Epidermal melanocyte (primary cell): Measurements from ENCODE around the gene TANGO2.

ENCODE experiments used
- DNase-seq: peaks from one replicate; pipeline ENCODE4 v3.0.0; 2011; ENCODE audit warnings: low spot score; ENCODE audit not compliant: insufficient read length

The TANGO2 gene, protein sequence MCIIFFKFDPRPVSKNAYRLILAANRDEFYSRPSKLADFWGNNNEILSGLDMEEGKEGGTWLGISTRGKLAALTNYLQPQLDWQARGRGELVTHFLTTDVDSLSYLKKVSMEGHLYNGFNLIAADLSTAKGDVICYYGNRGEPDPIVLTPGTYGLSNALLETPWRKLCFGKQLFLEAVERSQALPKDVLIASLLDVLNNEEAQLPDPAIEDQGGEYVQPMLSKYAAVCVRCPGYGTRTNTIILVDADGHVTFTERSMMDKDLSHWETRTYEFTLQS

DNA sequence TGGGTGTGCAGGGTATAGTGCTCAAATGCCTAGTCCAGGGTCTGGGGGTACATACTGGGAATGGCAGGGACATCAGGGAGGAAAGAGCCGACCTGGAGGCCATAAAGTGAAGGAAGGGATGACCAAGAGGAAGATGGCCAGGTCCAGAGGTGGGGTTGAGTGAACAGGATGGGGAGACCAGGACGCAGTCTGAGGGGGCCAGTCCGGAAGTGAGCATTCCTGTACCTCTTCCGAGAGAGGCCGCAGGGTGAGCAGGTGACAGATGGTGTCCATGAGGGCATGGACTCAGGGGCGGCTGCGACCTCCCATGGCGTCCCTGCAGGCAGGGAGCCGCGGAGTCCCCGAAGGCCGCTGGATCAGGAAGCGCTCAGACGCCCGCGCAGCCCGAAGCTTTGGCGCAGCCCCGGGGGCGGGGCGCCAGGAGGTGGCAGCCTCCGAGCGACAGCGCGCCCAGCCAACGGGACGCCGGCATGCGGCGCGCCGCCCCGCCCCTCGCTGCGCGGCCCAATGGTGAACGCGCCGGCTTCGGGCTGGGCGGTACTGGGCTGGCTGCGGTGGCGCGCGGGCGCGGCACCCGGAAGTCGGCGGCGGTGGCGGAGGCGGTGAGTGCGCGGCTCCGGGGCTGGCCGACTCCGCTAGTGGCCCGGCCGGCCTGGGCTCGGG lies at the start of gene TANGO2:
Gene TANGO2 (plus strand): TSS at position 578 of the 663 bp plus-strand sequence. CDS start 15,689 bp downstream, outside the sequence.
- DNase-seq: peak; percentile 91

DNA sequence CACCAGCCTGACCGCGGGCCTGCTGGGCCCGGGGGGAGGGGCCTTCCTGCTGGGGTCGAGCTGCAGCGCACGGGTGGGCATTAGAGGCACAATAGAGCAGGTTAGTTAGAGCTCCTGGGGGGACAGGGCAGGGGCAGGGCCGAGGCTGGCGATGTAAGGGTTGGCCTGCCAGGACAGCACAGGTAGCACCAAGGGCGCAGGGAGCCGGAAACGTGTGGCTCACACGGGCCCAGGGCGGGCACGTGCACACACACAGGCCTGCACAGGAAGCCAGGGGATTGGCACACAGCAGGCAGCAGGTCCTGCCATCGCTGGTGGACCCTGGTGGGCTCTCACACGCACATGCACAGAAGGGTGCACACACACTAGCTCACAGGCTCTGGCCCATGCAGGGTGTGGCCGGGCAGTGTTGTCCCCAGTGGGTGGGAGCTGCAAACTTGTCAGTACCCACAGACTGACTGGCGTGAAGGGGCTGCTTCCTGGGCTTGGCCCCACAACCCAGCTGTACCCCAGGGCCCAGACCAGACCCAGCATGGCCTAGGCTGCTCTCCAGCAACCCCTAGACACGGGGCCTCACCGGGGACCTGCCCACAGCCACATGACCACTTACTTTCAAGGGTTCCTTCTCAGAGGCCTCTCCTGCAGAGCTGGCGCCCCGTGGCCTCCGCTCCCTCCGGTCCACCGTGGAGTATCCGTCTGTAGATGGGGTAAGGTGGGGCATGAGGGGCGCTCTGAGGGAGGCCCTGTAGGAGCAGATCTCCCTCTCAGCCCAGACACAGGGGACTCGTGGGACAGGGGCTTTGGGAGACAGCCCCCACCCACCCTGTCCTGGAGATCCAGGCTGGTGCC lies 49.4 kb upstream of the TANGO2 start:
- DNase-seq: no peak

DNA sequence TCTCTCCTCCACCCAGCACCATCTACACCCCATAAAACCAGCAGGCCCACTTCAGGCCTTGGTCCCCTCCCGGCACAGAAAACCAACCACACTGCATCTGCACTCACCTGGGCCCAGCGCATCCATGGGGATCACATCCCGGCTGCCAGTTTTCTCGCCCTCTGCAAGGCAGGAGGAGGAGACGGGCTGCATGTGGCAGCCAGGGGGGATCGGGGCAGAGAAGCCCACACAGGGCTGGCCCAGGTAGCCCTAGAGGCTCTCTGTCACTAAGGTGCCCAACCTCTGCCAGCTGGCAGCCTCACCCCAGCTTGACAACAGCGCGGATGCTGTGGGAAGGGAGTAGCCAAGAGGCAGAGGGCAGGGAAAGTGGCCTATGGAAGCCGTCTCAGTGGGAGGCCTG lies 48.7 kb upstream of the TANGO2 start:
- no peak for DNase-seq

DNA sequence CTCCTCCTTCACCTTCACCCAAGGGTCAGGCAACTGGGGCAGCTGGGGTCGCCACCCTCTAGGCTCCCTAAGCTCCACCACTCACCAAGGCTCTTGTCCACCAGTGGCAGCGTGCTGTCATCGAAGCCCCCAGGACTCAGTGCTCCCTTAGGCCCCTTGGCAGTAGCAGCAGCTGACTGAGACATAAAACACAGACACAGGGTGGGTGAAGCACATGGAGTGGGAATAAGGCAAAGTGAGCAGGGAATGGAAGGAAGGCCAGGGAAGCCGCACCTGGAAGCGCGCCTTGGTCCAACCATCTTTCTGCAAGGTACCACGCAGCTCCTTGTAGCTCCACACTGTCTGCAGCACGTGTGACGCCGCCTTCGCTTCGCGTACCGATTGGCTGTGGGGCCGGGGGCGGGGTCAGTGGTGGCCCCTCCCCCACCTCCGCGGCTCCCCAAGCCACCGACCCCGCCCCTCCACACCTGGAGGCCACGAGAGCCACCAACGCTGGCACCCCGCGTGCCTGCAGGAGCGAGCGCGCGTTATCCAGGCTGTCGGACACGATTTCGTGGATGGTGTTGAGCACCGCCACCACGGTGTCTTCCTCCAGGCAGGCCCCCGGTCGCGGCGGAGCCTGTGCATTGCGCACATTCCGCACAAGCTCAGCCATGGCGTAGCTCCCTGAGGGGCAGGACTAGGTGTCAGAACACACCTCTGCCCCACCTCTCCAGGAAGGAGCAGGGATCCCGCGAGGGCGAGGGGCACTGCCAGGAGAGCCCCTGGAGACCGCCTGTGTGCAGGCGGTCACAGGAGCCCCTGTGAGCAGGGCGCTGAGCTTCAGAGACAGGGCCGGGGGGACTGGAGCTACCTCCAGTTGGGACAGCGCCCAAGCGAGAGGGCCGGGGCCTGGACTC lies 48.0 kb upstream of the TANGO2 start:
- no peak for DNase-seq

DNA sequence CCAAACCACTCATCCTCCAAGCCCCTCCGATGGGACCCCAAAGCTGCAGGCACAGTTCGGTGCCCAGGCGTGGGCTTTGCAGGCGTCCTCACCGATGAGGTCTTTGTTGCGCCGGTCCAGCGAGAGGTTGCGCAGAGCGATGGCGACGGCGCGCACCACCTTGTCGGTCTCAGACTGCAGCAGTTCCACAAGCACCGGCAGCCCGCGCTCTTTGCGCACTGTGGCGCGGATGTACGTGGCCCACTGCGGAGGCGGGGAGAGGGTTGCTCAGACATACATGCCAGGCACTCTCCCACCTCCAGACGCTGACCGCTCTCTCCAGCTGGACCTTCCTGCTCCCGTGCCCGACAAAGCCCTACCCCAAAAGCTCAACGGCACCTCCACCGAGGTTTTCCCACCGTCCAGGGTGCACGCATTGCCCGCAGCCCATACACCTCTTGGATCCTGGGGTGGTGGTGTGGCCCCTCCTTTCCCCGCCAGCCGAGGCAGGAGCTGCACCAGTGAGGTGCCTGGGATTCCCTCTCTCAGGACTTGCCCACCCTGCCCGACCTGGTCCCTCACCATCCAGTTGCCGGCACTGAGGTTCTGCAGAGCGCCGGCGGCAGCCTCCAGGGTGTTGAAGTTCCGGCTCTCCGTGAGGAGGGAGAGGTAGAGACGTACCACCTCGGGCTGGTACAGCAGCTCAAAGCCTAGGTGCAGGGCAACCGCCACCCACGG lies 47.2 kb upstream of the TANGO2 start:
- no peak for DNase-seq

DNA sequence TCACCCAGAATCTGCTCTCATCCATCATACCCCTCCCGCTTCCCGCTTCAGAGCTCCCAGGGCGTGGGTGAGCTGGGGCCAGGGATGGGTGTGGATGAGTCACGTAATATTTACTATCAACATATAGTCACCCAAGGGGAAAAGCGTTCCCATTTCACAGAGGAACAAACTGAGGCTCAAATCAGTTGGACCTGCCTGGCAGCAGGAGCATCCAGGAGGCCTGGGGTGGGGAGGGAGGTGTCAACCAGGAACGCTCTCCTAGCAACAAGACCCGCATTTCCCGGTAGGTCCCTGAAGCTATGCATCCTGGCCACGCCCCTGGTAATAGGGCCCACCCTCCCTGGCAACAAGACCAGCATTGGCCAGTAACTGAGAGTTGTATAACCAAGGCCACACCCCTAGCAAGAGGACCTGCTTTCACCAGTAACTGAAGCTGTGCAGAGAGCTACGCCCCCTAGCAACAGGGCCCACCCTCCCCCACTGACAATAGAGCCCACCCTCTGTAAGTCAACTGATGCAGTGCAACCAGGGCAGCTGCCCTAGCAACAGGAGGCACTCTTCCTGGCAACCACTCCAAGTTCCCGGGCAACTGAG lies 46.5 kb upstream of the TANGO2 start:
- peak; percentile 70 for DNase-seq

DNA sequence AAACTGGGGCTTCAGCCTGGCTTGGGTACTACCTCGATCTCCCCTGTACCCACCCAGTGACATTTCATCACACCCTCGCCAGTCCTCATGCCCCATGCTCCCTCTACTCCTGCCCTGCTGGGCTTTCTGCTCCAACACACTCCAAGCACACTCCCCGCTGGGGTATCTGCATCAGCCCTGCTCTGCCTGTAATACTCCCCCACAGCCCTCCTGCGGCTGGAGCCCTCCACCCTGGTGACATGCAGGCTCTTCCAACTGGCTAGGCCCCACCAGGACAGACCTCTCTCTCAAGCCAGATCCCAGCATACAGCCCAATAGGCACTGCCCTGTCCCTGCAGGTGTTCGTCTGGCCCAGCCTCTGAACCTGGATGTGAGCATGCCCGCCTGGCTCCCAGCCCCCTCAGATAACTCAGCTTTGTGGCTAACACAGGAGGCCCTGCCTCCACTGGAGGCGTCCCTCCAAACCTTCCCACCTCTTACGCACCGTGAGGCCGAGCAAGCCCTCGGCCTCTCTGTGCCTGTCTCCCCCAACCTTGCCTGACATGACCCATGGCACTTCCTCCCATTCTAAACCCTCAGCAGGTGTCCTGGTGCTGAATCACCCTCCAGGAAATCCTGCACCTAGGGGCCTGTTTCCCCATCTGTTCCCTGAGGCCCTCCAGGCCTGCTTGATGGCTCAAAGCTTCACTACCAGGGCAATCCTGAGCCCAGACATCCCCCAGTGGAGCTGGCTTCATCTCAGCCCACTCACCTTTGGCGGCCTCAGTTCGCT lies 45.8 kb upstream of the TANGO2 start:
- DNase-seq: no peak

DNA sequence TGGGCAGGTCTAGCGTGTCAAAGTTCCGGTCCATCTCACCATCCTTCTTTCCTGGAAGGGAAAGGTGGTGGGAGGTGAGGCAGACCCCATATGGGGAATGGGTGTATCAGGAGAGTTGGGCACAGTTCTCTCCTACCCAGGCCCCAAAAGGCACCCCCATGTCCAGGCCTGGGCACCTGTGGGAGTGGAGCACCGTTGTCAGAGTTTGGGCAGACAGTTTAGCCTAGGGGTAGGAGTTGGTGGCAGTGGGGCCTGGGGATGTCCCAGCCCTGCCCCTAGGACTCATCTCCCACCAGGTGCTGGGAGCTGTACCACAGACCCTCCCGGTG lies 45.2 kb upstream of the TANGO2 start:
- DNase-seq: no peak

DNA sequence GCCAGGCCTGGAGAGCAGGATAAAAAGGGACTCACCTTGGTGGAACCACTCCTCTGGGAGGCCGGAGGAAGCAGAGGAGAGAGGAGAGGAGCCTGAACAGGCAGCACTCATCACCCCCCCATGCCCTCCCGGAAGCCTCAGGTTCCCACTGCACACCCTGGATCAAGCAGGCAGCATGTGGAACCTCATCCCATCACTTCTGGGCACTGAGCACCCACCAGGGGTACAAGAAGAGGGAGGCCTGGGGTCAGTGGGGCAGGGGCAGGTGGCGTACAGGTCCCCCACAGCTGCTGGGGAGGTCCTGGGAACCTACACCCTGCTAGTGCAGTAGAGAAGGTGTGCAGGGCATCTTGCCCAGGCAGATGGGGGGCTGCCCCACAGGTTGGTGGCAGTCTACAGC lies 44.2 kb upstream of the TANGO2 start:
- no peak for DNase-seq

DNA sequence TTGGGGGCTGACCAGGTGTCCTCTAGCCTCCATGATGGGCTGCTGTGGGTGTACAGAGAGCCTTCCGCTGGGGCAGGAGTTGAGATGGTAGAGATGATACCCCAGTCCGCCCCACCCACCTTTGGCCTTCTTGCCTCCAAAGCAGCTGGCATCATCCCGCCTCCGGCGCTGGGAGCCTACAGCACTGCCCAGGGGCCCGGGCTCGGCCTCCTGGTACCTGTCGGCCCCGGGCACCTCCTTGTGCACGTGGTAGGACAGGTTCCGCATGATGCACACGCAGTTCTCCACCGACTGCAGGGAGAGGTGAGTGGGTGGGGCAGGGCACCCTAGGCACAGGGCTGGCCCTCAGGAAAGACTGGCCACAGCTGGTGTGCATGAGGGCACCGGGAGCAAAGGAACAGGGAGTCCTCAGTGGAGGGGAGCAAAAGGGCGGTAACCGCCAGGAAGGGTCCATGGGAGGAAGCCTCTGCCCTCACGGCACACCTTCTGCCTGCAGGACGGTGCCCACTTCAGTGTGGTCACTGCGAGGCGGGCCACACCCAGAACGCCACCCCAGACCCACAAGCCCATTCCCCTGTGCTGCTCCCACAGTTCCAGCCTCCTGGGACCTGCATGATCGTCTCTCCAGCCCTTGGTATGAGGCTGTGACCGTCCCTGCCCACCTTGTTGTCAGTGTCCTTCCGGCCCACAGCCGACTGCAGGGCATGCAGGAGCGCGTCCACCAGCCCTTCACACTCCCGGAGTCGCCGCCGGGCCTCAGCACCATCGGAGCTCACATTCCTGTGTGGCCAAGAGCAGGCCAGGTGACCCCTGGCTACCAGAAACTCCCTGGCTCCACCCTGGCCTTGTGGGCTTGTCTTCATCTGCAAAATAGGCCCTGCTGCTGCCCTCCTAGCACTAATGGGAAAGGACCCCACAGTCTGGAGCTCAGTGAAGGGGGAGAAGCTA lies 43.3 kb upstream of the TANGO2 start:
- DNase-seq: no peak

DNA sequence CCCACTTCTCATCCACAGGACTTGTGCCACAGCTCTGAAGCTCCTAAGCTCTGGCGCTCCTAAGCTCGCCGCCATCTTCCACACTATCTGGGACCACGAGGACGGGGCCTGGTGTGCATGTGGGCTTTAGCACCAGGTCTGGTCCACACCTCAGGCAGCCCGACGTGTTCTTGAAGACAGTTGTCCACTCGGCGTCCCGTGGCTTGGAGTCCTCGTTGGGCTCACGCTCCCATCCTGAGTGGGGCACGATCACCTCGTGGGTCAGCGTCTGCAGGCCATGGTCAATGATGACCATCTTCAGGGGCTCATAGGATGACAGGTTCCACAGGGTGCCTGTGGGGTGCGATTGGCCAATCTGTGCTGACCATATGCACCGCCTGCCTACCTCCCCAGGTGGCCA lies 42.2 kb upstream of the TANGO2 start:
- no peak for DNase-seq

DNA sequence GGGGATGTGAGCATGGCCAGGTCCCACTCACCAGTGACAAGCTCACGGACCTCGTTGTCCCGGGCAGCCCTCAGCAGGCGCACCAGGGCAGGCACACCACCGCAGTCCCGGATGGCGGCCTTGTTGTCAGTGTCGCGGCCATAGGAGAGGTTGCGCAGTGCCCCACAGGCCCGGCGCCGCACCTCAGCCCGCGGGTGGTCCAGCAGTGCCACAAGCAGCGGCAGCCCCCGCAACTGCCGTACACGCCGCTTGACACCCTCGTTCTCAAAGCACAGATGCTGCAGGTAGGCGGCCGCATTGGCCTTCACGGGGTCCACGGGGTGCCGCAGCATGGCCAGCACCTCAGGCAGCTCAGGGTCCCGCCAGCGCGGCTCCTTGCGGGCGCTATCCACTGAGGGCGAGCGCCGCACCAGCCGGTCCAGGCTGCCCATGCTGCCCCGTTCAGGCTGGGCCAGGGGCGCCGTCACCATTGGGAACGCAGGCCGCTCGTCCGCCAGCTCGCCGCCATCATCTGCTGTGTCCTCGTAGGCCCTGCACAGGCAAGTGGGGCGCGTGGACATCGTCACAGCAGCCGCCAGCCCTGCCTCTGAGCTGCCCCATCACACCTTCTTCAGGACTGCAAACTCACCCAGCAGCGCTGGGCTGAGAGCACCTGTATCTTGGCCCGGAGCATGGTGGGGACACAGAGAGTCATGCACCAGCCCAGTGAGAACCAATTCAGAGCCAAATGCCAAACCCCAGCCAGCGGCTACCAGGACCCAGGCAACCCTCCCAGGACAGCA lies 41.0 kb upstream of the TANGO2 start:
- no peak for DNase-seq

DNA sequence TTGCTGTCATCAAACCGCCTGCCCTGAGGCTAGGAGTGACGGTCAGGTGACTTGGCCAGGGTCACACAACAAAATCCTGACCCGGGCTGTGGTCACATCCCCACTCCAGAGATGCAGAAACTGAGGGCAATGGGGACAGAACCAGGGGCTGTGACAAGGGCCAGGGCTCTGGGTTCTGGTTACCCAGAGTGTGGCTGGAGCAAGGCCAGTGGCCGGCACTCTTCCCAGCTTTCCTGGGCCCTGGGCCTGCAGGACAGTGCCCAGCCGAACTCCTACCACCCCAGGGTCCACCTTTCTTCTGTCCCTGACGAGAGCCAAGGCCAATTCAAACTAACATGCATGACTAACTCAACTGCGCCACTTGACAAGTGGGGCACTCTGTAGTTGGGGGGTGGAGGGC lies 40.1 kb upstream of the TANGO2 start:
- DNase-seq: no peak

DNA sequence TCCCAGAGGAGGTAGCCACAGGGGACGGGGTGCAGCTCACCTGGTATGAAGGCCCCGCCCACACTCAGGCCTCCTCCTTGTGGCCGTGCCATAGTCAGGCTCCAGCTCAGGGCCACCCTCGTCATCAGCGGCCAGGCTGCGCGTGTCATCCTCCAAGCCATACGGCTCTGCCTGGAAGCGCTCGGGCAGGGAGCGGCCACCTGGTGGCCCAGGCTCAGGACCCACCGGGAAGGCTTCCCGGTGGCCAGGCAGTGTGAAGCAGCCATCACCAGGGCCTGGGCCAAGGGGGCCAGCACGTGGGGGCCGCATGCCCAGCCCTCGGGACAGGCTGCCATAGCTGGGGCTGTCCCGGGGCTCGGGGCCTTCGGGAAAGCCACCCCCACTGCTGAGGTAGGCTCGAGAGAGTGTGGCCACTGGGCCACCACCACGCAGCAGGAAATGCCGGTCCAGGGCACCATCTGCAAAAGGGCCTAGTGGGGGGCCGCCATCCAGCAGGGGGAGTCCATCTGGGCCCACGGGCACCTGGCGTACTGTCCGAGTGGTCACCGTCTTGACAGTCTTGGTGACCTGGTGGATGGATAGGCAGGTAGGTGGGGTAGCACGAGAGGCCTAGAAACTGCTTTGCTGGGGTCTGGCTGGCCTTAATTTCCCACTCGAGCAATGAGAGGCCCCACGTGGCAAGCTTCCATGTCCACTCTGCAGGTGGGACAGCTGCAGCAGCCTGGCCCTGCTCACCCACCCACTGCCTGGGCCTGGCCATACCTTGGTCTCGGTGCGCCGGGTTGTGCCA lies 39.5 kb upstream of the TANGO2 start:
- DNase-seq: no peak

DNA sequence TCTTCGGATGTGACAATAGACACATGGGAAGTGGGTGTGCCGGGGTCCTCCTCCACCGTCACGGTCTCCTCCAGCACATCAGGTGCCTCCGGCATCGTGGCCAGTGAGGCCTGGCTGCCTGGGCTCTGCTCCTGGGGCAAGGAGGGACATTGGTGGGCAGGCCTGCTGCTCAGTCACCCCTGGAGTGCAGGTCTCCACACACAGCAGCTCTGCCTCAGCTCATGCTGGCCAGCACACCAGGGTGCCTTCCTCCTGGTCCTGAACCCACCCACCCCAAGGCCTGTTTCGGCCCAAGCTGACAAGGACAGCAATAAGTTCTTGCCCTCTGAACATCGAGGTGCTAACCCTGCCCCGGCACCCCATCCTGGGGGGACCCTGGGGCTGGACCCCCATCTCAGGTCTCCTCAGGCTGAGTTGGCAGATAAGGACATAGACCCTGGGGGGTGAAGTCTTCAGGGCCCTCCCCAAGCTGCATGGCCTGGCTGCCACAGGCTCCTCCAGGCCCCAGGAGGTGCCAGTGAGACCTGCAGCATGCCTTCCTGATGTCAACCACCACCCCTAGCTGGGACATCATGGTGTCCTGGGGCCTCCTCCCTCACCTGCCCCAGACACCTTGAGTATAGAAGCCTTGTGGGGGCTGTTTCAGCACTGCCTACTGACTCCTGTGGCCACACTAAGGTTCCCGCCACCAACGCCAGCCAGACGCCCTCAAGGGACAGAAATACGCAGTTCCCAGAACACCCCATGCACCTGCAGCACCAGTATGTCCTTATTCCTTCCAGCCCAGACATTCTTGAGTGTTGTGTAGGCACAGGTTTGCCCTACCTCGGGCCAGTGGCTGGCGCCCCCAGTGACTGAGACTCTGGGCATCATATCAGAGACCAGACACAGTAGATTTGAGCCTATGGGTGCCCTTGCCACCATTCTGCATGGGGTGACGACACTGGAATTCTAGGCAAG lies 38.7 kb upstream of the TANGO2 start:
- DNase-seq: no peak
